ENCODE results near the gene ERRFI1. TPM values are rescaled to one million over a fixed set of nuclear protein-coding genes. Genes with fewer than 3 reads are reported as not detected.

ERRFI1 gene
- total RNA-seq, 4 donors from 2014 or later, result 308 to 587 (median 435) TPM

GRCh38 chr1:8023287-8023994 is 2.7 kb downstream of the ERRFI1 start:
- no peaks in the 10 kb centered on the region for H3K27me3 ChIP-seq
- H3K4me3 ChIP-seq, result peak overlapping the region; percentile 89 to 97 (median 92)
- intact Hi-C loops (cut with DNase I), result no loop called here
- no peaks in the 10 kb centered on the region for H3K36me3 ChIP-seq
- TF ChIP-seq POLR2AphosphoS5 (IDR thresholded peaks at IDR 0.05), result peak; percentile 21 to 78
- no peak for TF ChIP-seq POLR2A (IDR thresholded peaks at IDR 0.05; ENCODE audit: low read depth)
- TF ChIP-seq CTCF (IDR thresholded peaks at IDR 0.05), result no peak
- peaks cover 45 to 73% (median 69%) of the 10 kb centered on the region in 4 donors for H3K4me1 ChIP-seq
- H3K27ac ChIP-seq (replicated peaks in 1 of 4), result peak overlapping the region; percentile 90 to 98 (median 95)
- DNase-seq (ENCODE audit: extremely low spot score), result no peak
- 70% methylated on average over 10 of the region's 10 CpGs for WGBS
- no peaks in the 10 kb centered on the region for H3K9me3 ChIP-seq

- DNase-seq (ENCODE audit: extremely low spot score), result no peak
- H3K9me3 ChIP-seq, result no peaks in the 10 kb centered on the region
- WGBS, result 80% methylated on average over 3 of the region's 3 CpGs
- no peaks in the 10 kb centered on the region for H3K36me3 ChIP-seq
- H3K4me3 ChIP-seq, result peak overlapping the region; percentile 89 to 97 (median 92)
- intact Hi-C loops (cut with DNase I), result no loop called here
- TF ChIP-seq POLR2AphosphoS5 (IDR thresholded peaks at IDR 0.05), result peak in 1 of 2 donors; percentile 66
- TF ChIP-seq CTCF (IDR thresholded peaks at IDR 0.05), result no peak
- H3K27me3 ChIP-seq, result no peaks in the 10 kb centered on the region
- H3K27ac ChIP-seq (replicated peaks in 1 of 4), result peak overlapping the region; percentile 90 to 98 (median 95)
- peaks cover 40 to 73% (median 69%) of the 10 kb centered on the region in 4 donors for H3K4me1 ChIP-seq
Observed at GRCh38 chr1:8022395-8023286, 3.5 kb downstream of the ERRFI1 start.

- Histone ChIP-seq H3K27me3 (no peaks in the 10 kb centered on the region), H3K9me3 (no peaks in the 10 kb centered on the region), H3K27ac (replicated peaks in 1 of 4) (peak overlapping the region; percentile 90 to 98 (median 95)), H3K4me3 (peak overlapping the region; percentile 89 to 97 (median 92)), H3K36me3 (no peaks in the 10 kb centered on the region), H3K4me1 (peaks cover 40 to 75% (median 69%) of the 10 kb centered on the region in 4 donors)
- 86% methylated on average over 6 of the region's 6 CpGs for WGBS
- DNase-seq (ENCODE audit: extremely low spot score), result no peak
- no peak for TF ChIP-seq POLR2A (IDR thresholded peaks at IDR 0.05; ENCODE audit: low read depth)
- TF ChIP-seq POLR2AphosphoS5 (IDR thresholded peaks at IDR 0.05), result peak in 1 of 2 donors; percentile 27
- intact Hi-C loops (cut with DNase I), result no loop called here
Observed at GRCh38 chr1:8021676-8022266, 4.3 kb downstream of the ERRFI1 start.

GRCh38 chr1:8020032-8020431 is 6.1 kb downstream of the ERRFI1 start:
- no peak for DNase-seq (ENCODE audit: extremely low spot score)
- intact Hi-C loops (cut with DNase I), result no loop called here

More at GRCh38 chr1:8020032-8020431, 6.1 kb downstream of the ERRFI1 start:
- Histone ChIP-seq H3K9me3 (no peaks in the 10 kb centered on the region), H3K4me1 (peaks cover 51 to 88% (median 81%) of the 10 kb centered on the region in 4 donors), H3K27ac (replicated peaks in 1 of 4) (peak overlapping the region; percentile 90 to 98 (median 95)), H3K27me3 (no peaks in the 10 kb centered on the region), H3K36me3 (peaks cover 0 to 4% (median 3%) of the 10 kb centered on the region in 4 donors), H3K4me3 (peak overlapping the region in 3 of 4 donors; percentile 90 to 97 (median 93))
- TF ChIP-seq POLR2A (IDR thresholded peaks at IDR 0.05; ENCODE audit: low read depth) (no peak), POLR2AphosphoS5 (IDR thresholded peaks at IDR 0.05) (peak in 1 of 2 donors; percentile 79), CTCF (IDR thresholded peaks at IDR 0.05) (no peak), EP300 (IDR thresholded peaks at IDR 0.05) (no peak)

Measured in esophagus muscularis mucosa (tissue), 4 donors.